ENCODE data around the gene SFT2D1.
"Not testable (repeated sequence)": the region's sequence is repeated elsewhere in the genome, so short reads cannot be mapped to it uniquely, and the experiment has no call there.

Gene SFT2D1

GRCh38 chr6:166353507-166353906 is 11.2 kb upstream of the SFT2D1 start:
- no peak for FAIRE-seq
- TF ChIP-seq POLR2A (IDR thresholded peaks at IDR 0.05; ENCODE audit: low read depth, low read length) = no peak
- no peak for DNase-seq (ENCODE audit: insufficient read length, low spot score)

DNA sequence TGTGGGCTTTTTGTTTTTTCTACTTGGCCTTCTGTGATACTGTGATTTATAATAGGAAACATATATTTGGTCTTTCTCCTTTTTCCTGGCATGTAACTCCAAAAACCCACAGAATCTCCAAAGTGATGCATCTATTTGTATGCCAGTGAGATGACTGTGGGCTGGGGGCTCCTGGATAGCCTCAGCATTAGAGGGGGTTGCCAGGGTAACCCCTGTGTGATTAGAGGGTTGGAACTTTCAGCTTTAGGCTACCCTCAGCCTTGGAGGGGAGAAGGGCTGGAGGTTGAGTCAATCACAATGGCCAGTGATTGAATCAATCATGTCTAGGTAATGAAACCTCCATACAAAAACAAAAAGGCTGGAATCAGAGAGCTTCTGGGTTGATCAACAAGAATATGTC is 10.6 kb upstream of the SFT2D1 start:
- no peak for FAIRE-seq

GRCh38 chr6:166351715-166352285 is 9.5 kb upstream of the SFT2D1 start:
- no peak for TF ChIP-seq POLR2A (IDR thresholded peaks at IDR 0.05; ENCODE audit: low read depth, low read length)
- no peak for DNase-seq (ENCODE audit: insufficient read length, low spot score)
- no peak for FAIRE-seq

More for the DNA sequence above, 10.6 kb upstream of the SFT2D1 start:
- TF ChIP-seq POLR2A (IDR thresholded peaks at IDR 0.05; ENCODE audit: low read depth, low read length) = no peak
- DNase-seq (ENCODE audit: insufficient read length, low spot score) = no peak

GRCh38 chr6:166348305-166348949 is 6.1 kb upstream of the SFT2D1 start:
- DNase-seq (ENCODE audit: insufficient read length, low spot score) = no peak
- no peak for TF ChIP-seq POLR2A (IDR thresholded peaks at IDR 0.05; ENCODE audit: low read depth, low read length)
- no peak for FAIRE-seq

DNA sequence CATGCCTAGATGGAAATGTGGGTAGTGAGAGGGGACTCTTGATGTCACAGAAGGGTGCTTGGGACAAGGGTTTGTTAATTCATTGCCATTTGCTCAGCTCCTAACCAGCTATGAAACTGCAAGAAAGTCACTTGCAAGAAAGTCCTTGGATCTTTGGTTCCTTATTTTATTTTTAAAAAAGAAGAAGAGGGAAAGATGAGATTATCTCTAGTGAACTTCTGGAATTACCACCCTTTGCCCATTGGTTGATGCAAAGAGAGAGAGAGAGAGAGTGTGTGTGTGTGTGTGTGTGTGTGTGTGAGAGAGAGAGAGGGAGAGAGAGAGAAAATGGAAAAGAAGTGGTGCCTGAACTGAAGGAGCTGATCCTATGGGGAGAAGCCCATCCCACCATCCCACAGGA is 4.6 kb upstream of the SFT2D1 start:
- TF ChIP-seq POLR2A (IDR thresholded peaks at IDR 0.05; ENCODE audit: low read depth, low read length) = no peak
- DNase-seq (ENCODE audit: insufficient read length, low spot score) = no peak
- FAIRE-seq = no peak

GRCh38 chr6:166346449-166346848 is 4.1 kb upstream of the SFT2D1 start:
- DNase-seq (ENCODE audit: insufficient read length, low spot score) (no peak), FAIRE-seq (no peak)
- TF ChIP-seq POLR2A (IDR thresholded peaks at IDR 0.05; ENCODE audit: low read depth, low read length) = no peak

DNA sequence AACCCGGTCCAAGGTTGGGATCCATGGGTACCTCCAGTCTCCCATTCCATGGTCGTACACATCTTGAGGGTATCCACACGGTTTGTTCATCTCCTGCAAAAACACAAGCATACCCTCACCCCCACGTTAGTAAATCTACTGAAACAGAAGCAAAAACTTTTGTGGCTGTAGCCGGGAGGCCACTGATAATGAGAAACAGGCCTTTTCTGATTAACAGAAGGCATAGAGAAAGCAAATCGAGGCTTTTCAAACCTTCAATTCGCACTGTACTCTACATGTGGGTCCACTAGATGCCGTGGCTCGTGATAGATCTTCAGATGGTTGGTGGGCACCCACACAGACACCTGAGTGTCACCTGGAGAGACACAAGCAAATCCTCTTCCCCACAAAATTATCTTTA is 3.3 kb upstream of the SFT2D1 start:
- FAIRE-seq = not testable (repeated sequence)

DNA sequence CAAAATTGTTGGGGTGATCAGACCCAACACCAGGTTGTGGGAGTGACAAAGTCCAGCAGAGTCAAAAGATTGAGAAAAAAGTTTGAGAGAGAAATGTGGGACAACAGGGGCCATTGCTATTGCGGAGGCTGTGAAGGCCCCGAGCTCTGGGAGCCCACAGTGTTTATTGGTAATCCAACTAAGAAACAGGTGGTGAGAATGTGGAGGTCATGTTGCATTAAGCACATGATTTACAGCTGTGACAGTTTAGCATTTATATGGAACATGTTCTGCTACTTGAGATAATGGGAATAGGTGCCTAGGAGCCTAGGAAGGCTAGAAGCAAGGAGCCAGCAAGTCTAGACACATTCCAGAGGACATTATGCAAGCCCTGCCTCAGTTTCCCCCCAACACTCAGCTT is 2.6 kb upstream of the SFT2D1 start:
- not testable (repeated sequence) for FAIRE-seq; DNase-seq (ENCODE audit: insufficient read length, low spot score)

More for the DNA sequence above, 3.3 kb upstream of the SFT2D1 start:
- DNase-seq (ENCODE audit: insufficient read length, low spot score) = not testable (repeated sequence)

DNA sequence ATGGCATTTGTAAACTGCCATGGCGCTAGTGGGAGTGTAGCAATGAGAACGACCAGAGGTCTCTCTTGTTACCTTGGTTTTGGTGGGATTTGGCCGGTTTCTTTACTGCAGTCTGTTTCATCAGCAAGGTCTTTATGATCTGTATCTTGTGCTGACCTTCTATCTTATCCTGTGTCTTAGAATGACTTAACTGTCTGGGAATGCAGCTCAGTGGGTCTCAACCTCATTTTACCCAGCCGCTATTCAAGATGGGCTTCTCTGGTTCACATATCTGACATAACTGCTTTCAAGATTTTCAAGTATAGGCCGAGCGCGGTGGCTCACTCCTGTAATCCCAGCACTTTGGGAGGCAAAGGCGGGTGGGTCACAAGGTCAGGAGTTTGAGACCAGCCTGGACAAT is 1.9 kb upstream of the SFT2D1 start:
- FAIRE-seq = no peak
- no peak for TF ChIP-seq POLR2A (IDR thresholded peaks at IDR 0.05; ENCODE audit: low read depth, low read length)
- no peak for DNase-seq (ENCODE audit: insufficient read length, low spot score)

DNA sequence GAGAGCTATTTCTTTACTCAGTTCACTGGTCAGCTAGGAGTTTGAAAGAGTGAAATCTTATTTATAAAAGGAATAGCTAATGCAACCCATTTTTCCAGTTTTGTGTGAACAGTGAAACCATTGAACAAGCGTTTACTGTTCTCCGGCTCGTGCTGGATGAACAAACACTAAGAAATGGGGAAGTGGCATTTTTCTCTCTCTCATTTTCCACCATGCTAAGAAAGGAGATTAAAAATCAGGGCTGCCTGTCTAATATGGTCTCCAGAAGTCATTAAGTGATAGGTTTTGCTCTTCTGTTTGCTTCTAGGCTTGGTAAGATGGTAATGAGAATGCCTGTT is 774 bp upstream of the SFT2D1 start:
- DNase-seq (ENCODE audit: insufficient read length, low spot score) (no peak), FAIRE-seq (no peak)
- no peak for TF ChIP-seq POLR2A (IDR thresholded peaks at IDR 0.05; ENCODE audit: low read depth, low read length)

- FAIRE-seq = no peak
These were observed 382 bp downstream of the SFT2D1 start for GRCh38 chr6:166341977-166342348.

DNA sequence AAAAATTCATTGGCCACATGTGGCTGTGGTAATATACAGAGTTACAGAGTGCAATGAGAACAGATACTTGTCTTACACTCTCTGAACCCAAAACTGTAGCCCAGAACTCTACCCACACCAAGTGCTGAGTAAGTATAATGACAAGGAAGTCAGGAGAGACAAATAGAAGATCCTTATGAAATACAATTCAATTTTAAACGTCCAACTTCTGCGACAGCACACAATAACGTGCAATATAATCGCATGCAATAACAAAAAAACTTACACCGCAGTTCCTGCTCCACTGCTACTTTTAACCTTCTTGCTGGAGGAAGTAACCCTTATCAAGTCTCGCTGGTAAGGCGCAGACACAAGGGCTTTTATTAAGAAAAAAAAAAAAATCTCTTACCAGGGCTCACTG is 881 bp downstream of the SFT2D1 start:
- DNase-seq (ENCODE audit: insufficient read length, low spot score) (no peak), FAIRE-seq (no peak)
- TF ChIP-seq POLR2A (IDR thresholded peaks at IDR 0.05; ENCODE audit: low read depth, low read length) = no peak

More at GRCh38 chr6:166341977-166342348, 382 bp downstream of the SFT2D1 start:
- no peak for TF ChIP-seq POLR2A (IDR thresholded peaks at IDR 0.05; ENCODE audit: low read depth, low read length)
- DNase-seq (ENCODE audit: insufficient read length, low spot score) = no peak

GRCh38 chr6:166338854-166339253 is 3.5 kb downstream of the SFT2D1 start:
- no peak for TF ChIP-seq POLR2A (IDR thresholded peaks at IDR 0.05; ENCODE audit: low read depth, low read length)
- FAIRE-seq (no peak), DNase-seq (ENCODE audit: insufficient read length, low spot score) (no peak)

- no peak for FAIRE-seq
- no peak for DNase-seq (ENCODE audit: insufficient read length, low spot score)
- no peak for TF ChIP-seq POLR2A (IDR thresholded peaks at IDR 0.05; ENCODE audit: low read depth, low read length)
These were observed 5.5 kb downstream of the SFT2D1 start for GRCh38 chr6:166336847-166337246.

- no peak for FAIRE-seq
- no peak for TF ChIP-seq POLR2A (IDR thresholded peaks at IDR 0.05; ENCODE audit: low read depth, low read length)
- no peak for DNase-seq (ENCODE audit: insufficient read length, low spot score)
These were observed 6.7 kb downstream of the SFT2D1 start for GRCh38 chr6:166335378-166336302.

Measured in H54 (cell line).